Activated naive CD4-positive, alpha-beta T cell treated with anti-CD3 and anti-CD28 coated beads, Interleukin-2, amount 10 ng/mL, durations not matched to agents 7 days and 5 days (primary cell): ENCODE results near the gene SAMD1.
A peak's percentile ranks its signal among the peaks of the same experiment; 100 is the strongest.

Experiments
- CTCF ChIA-PET: fragments of 350-600 bp; sonication (Branson Sonifier 250); formaldehyde crosslinking; loops from one replicate; lab custom pipeline; 2021; ENCODE audit warnings: antibody characterized with exemption; lab: Charles Lee
- DNase-seq: peaks from one replicate; pipeline ENCODE4 v3.0.0-alpha.2; 2020
- H3K27ac Mint-ChIP-seq: one replicate; pipeline ENCODE4 v1.8.0; 2021; ENCODE audit warnings: mild to moderate bottlenecking, moderate library complexity, mixed read lengths
- H3K27me3 Mint-ChIP-seq: one replicate; pipeline ENCODE4 v1.8.0; 2021; ENCODE audit warnings: mild to moderate bottlenecking, mixed read lengths
- H3K36me3 Mint-ChIP-seq: one replicate; pipeline ENCODE4 v1.8.0; 2021; ENCODE audit warnings: mixed read lengths
- H3K4me1 Mint-ChIP-seq: one replicate; pipeline ENCODE4 v1.8.0; 2021; ENCODE audit warnings: mixed read lengths
- H3K4me3 Mint-ChIP-seq: one replicate; pipeline ENCODE4 v1.8.0; 2021; ENCODE audit warnings: mild to moderate bottlenecking, moderate library complexity, mixed read lengths
- H3K9me3 Mint-ChIP-seq: one replicate; pipeline ENCODE4 v1.8.0; 2021; ENCODE audit warnings: mixed read lengths

Gene SAMD1

GRCh38 chr19:14107581-14108461 lies 17.3 kb upstream of the SAMD1 start:
- CTCF ChIA-PET, result interaction anchor here (1.3 kb wide), 1 partner anchor 25 kb away, joined by 4 read pairs; no protein-coding TSS in a partner anchor
- peaks cover 10% of the 10 kb centered on the region for H3K36me3 Mint-ChIP-seq
- no peak for DNase-seq
- H3K9me3 Mint-ChIP-seq, result no peaks in the 10 kb centered on the region
- peaks cover 17% of the 10 kb centered on the region for H3K4me1 Mint-ChIP-seq
- no peak overlapping the region for H3K4me3 Mint-ChIP-seq
- H3K27me3 Mint-ChIP-seq, result no peaks in the 10 kb centered on the region
- H3K27ac Mint-ChIP-seq, result peak overlapping the region; percentile 9

DNA sequence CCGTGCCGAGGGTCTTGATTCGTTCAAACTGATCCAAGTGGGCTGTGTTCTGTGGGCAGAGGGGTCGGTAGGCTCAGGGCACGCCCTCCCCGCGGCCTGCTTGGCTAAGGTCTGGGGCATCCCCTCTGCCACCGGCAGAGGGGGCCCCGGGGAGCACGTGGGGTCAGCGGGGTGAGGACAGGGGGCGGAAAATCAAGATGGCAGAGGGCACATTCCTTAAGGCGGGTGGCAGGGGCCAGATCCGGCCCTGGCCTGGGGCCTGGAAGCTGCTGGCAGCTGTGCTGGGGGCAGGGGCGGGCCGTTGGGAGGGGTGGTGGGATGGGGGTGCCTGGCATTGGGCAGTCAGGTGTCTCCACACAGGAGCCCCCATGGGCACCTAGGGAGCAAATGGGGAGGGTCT lies 16.3 kb upstream of the SAMD1 start:
- H3K4me3 Mint-ChIP-seq, result no peak overlapping the region
- peaks cover 8% of the 10 kb centered on the region for H3K4me1 Mint-ChIP-seq
- DNase-seq, result no peak
- H3K27me3 Mint-ChIP-seq, result no peaks in the 10 kb centered on the region
- no peaks in the 10 kb centered on the region for H3K9me3 Mint-ChIP-seq
- CTCF ChIA-PET, result no interaction called here
- H3K27ac Mint-ChIP-seq, result no peak overlapping the region
- peaks cover 12% of the 10 kb centered on the region for H3K36me3 Mint-ChIP-seq

DNA sequence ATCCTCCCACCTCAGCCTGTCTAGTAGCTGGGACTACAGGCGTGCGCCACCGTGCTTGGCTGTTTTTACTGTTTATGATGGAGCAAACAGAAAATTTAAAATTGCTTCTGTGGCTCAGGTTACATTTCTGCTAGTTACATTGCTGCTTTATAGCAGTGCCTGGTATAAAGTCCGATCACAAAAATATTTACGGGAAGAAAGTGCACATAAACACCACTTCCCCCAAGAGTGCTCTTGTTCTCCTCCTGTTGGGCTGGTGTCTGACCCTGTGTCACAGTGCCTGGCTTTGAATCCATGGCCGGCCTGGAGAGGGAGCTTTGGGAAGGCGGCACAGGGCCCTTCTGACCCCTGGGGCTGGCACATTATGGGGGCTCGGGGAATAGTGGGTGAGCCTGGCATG lies 15.1 kb upstream of the SAMD1 start:
- H3K9me3 Mint-ChIP-seq, result no peaks in the 10 kb centered on the region
- CTCF ChIA-PET, result no interaction called here
- H3K4me1 Mint-ChIP-seq, result peaks cover 2% of the 10 kb centered on the region
- peaks cover 15% of the 10 kb centered on the region for H3K36me3 Mint-ChIP-seq
- no peak overlapping the region for H3K4me3 Mint-ChIP-seq
- H3K27me3 Mint-ChIP-seq, result no peaks in the 10 kb centered on the region
- H3K27ac Mint-ChIP-seq, result peak overlapping the region; percentile 45
- DNase-seq, result no peak

- H3K36me3 Mint-ChIP-seq, result peaks cover 15% of the 10 kb centered on the region
- H3K4me1 Mint-ChIP-seq, result no peaks in the 10 kb centered on the region
- no peak overlapping the region for H3K4me3 Mint-ChIP-seq
- no peak for DNase-seq
- no peaks in the 10 kb centered on the region for H3K27me3 Mint-ChIP-seq
- CTCF ChIA-PET, result interaction anchor here (1.9 kb wide), 1 partner anchor 10 kb away, joined by 7 read pairs; no protein-coding TSS in a partner anchor
- no peaks in the 10 kb centered on the region for H3K9me3 Mint-ChIP-seq
- no peak overlapping the region for H3K27ac Mint-ChIP-seq
These were observed 12.8 kb upstream of the SAMD1 start for GRCh38 chr19:14103310-14103709.

DNA sequence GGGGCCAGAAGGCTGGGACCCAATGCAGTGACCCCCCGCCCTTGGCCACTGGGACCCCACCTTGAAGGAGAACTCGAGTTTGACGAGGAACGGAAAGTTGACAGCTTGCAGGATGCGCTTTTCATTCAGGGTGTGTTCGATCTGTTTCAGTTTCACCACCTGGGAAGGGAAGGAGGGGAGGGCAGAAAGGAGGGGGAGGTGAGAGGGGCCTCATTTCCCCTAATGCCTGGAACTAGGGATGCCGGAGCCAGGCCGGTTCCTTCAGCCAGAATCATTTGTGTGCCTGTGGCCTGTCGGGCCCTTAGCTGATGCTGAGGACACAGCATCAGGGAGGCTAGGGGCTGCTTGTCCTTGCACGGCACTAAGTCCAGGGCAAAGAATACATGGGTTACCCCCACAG lies 12.2 kb upstream of the SAMD1 start:
- peaks cover 20% of the 10 kb centered on the region for H3K36me3 Mint-ChIP-seq
- CTCF ChIA-PET, result interaction anchor here (0.7 to 1.9 kb wide), 3 partner anchors 11 to 424 kb away, joined by 3 to 7 read pairs (median 3); partner anchors contain the start of gene ASF1B
- no peak overlapping the region for H3K27ac Mint-ChIP-seq
- H3K9me3 Mint-ChIP-seq, result no peaks in the 10 kb centered on the region
- no peak overlapping the region for H3K4me3 Mint-ChIP-seq
- no peaks in the 10 kb centered on the region for H3K4me1 Mint-ChIP-seq
- H3K27me3 Mint-ChIP-seq, result no peaks in the 10 kb centered on the region
- DNase-seq, result no peak

- no peaks in the 10 kb centered on the region for H3K27me3 Mint-ChIP-seq
- CTCF ChIA-PET, result interaction anchor here (0.7 to 1.9 kb wide), 3 partner anchors 11 to 423 kb away, joined by 3 to 7 read pairs (median 3); partner anchors contain the start of gene ASF1B
- no peak overlapping the region for H3K4me3 Mint-ChIP-seq
- no peaks in the 10 kb centered on the region for H3K9me3 Mint-ChIP-seq
- no peak overlapping the region for H3K27ac Mint-ChIP-seq
- DNase-seq, result no peak
- H3K36me3 Mint-ChIP-seq, result peaks cover 23% of the 10 kb centered on the region
- H3K4me1 Mint-ChIP-seq, result no peaks in the 10 kb centered on the region
These were observed 11.6 kb upstream of the SAMD1 start for GRCh38 chr19:14102102-14102696.

GRCh38 chr19:14101003-14101545 lies 10.5 kb upstream of the SAMD1 start:
- Mint-ChIP-seq H3K27ac (peak overlapping the region; percentile 37), H3K27me3 (no peaks in the 10 kb centered on the region), H3K4me1 (no peaks in the 10 kb centered on the region), H3K4me3 (no peak overlapping the region), H3K9me3 (no peaks in the 10 kb centered on the region), H3K36me3 (peaks cover 32% of the 10 kb centered on the region)
- CTCF ChIA-PET, result no interaction called here
- no peak for DNase-seq

GRCh38 chr19:14097532-14098151 lies 7.1 kb upstream of the SAMD1 start:
- Mint-ChIP-seq H3K4me1 (peaks cover 6% of the 10 kb centered on the region), H3K36me3 (peaks cover 33% of the 10 kb centered on the region), H3K4me3 (no peak overlapping the region), H3K27me3 (no peaks in the 10 kb centered on the region), H3K27ac (no peak overlapping the region), H3K9me3 (peaks cover 9% of the 10 kb centered on the region)
- CTCF ChIA-PET, result no interaction called here
- DNase-seq, result no peak

GRCh38 chr19:14096272-14096992 lies 5.9 kb upstream of the SAMD1 start:
- no peak for DNase-seq
- H3K36me3 Mint-ChIP-seq, result peaks cover 40% of the 10 kb centered on the region
- no peak overlapping the region for H3K27ac Mint-ChIP-seq
- peaks cover 14% of the 10 kb centered on the region for H3K4me1 Mint-ChIP-seq
- H3K4me3 Mint-ChIP-seq, result no peak overlapping the region
- peaks cover 13% of the 10 kb centered on the region for H3K9me3 Mint-ChIP-seq
- CTCF ChIA-PET, result no interaction called here
- H3K27me3 Mint-ChIP-seq, result no peaks in the 10 kb centered on the region

- Mint-ChIP-seq H3K9me3 (peaks cover 13% of the 10 kb centered on the region), H3K27ac (peak overlapping the region; percentile 5), H3K4me1 (peaks cover 15% of the 10 kb centered on the region), H3K36me3 (peaks cover 37% of the 10 kb centered on the region), H3K4me3 (no peak overlapping the region), H3K27me3 (no peaks in the 10 kb centered on the region)
- DNase-seq, result no peak
- CTCF ChIA-PET, result interaction anchor here (0.8 to 1.1 kb wide), 2 partner anchors 20 to 254 kb away, joined by 3 read pairs; no protein-coding TSS in a partner anchor
These were observed 4.3 kb upstream of the SAMD1 start for GRCh38 chr19:14094854-14095253.

DNA sequence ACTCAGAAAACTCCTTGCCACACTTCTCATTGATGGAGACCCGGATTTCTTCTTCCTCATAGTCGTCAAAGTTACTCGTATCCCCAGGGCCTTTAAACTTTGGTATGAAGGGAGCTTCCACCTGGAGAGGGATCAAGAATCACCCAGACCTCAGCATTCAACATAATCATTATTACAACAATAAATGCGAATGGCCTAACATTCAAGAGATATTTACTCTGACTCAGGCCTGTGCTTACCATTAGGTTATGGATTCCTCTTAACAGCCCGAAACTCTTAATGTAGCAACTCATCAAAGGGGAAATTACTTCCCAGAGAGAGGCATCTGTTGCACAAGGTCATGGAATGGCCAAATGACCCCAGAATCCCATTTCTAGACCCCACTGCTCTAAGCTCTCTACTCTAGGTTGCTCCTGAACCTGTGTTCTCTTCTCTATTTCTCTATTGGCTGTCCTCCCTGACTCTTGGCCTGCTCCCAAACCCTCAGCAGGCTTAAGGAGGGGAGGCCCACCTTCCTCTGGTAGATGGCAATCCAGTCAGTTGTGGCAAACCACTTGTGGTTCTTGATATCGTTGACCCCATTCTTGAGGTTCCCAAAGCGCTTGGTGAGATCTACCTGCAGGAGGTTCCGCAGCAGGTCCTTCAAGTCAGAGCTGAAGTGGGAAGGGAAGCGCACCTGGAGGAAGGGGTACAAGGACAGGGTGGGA lies 2.7 kb upstream of the SAMD1 start:
- H3K4me1 Mint-ChIP-seq, result peaks cover 24% of the 10 kb centered on the region
- peak overlapping the region; percentile 51 for H3K4me3 Mint-ChIP-seq
- peak overlapping the region; percentile 65 for H3K27ac Mint-ChIP-seq
- peaks cover 47% of the 10 kb centered on the region for H3K36me3 Mint-ChIP-seq
- no peaks in the 10 kb centered on the region for H3K27me3 Mint-ChIP-seq
- no peak for DNase-seq
- CTCF ChIA-PET, result interaction anchor here (0.7 to 1.2 kb wide), 3 partner anchors 19 to 256 kb away, joined by 3 to 6 read pairs (median 3); a partner anchor contains a TSS
- peaks cover 13% of the 10 kb centered on the region for H3K9me3 Mint-ChIP-seq

DNA sequence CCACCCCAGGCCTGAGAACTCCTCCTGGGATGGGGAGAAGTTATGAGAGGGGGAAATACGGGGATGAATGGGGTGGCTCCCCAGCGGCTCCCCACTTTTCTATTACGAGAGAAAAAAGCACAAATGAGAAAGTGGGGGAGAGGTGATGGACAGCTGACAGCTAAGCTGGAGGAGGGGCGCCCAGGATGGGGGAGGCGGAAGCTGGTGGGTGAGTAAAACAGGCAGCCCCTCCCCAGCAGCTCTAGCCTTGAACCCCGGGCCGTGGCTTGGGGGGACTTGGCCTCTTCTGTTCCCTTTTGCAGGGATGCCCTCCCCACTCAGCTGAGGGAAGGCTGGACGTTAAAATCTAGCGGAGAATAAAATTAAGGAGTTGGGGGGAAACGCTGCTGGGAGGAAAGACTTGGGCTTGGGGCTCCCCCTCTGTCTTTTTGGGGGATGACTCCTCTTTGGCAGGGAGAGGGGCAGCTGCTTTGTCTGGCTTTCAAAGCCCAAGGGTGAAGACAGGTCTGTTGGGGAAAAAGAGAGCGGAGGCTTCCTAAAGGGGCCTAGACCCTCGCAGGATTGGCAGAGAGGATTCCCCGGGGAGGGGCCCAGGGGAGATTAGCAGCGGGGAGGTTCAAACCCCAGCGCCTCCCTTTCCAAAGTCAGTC lies 1.4 kb upstream of the SAMD1 start:
- H3K9me3 Mint-ChIP-seq, result peaks cover 13% of the 10 kb centered on the region
- peak; percentile 76 for DNase-seq
- CTCF ChIA-PET, result interaction anchor here (1.0 to 1.5 kb wide), 3 partner anchors 18 to 210 kb away, joined by 3 to 6 read pairs (median 4); no protein-coding TSS in a partner anchor

More for the DNA sequence above, 1.4 kb upstream of the SAMD1 start:
- peaks cover 45% of the 10 kb centered on the region for H3K36me3 Mint-ChIP-seq
- H3K4me3 Mint-ChIP-seq, result peak overlapping the region; percentile 100
- no peaks in the 10 kb centered on the region for H3K27me3 Mint-ChIP-seq
- peaks cover 29% of the 10 kb centered on the region for H3K4me1 Mint-ChIP-seq
- peak overlapping the region; percentile 99 for H3K27ac Mint-ChIP-seq
